ENCODE results near the gene HAUS5.
A peak's percentile ranks its signal among the peaks of the same experiment; 100 is the strongest.

DNA sequence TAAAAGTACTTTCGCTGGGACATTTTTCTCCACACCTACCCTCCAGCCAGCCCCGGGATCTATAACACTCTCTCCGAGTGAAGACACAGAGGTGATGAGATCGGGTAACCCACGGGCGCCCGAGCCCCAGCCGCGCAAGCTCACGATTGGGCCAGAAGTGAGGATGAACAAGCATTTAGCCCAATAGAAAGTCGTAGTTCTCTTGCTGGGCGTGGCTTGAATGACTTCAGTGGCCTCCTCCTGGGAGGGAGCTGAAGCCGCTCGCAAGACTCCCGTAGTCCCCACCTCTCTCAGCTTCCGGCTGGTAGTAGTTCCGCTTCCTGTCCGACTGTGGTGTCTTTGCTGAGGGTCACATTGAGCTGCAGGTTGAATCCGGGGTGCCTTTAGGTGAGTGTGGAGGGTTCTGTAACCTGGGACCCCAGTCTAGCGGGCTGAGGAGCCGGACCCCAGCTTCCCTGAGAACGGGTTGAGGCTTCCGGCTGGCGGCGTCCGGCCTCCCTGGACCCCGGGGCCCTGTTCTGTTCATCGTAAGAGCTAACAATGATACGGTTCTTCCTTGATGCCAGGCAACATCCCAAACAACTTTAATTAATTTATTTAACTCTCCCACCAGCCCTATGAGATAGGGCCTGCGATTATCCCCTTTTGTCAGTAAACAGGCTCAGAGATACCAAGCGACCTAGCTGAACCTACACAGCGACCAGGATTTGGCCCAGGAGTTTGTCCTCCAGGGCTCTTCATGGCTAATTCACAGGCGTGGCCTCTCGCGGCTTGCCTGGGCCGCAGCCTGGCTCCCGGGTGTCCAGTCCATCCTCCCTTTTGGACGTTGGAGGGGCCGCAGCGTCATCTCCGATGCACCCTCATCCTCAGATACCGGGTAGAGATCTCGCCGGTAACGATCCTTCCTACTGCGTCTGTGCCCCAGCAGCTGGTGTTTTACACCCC, 35.8 kb downstream of the HAUS5 start, which contains the start of gene COX6B1:
- TF ChIP-seq RAD21 (conservative IDR thresholded peaks at IDR 0.05) (no peak), MXI1 (conservative IDR thresholded peaks at IDR 0.05; ENCODE audit: poor library complexity, severe bottlenecking) (peak; percentile 74), EP300 (conservative IDR thresholded peaks at IDR 0.05; ENCODE audit: poor library complexity, severe bottlenecking) (no peak)
- TF ChIP-seq, protein P1, sequence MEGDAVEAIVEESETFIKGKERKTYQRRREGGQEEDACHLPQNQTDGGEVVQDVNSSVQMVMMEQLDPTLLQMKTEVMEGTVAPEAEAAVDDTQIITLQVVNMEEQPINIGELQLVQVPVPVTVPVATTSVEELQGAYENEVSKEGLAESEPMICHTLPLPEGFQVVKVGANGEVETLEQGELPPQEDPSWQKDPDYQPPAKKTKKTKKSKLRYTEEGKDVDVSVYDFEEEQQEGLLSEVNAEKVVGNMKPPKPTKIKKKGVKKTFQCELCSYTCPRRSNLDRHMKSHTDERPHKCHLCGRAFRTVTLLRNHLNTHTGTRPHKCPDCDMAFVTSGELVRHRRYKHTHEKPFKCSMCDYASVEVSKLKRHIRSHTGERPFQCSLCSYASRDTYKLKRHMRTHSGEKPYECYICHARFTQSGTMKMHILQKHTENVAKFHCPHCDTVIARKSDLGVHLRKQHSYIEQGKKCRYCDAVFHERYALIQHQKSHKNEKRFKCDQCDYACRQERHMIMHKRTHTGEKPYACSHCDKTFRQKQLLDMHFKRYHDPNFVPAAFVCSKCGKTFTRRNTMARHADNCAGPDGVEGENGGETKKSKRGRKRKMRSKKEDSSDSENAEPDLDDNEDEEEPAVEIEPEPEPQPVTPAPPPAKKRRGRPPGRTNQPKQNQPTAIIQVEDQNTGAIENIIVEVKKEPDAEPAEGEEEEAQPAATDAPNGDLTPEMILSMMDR (IDR thresholded peaks at IDR 0.05; ENCODE audit: poor library complexity, severe bottlenecking) = peak; percentile 10
